Stimulated activated CD8-positive, alpha-beta memory T cell treated with anti-CD3 and anti-CD28 coated beads, Interleukin-12 subunit alpha, Interleukin-12 subunit beta, amount 100 ng/mL, for 24 hours (primary cell): ENCODE measurements around the gene PRMT7.
"Not testable (repeated sequence)": the region's sequence is repeated elsewhere in the genome, so short reads cannot be mapped to it uniquely, and the experiment has no call there.

Experiments
- DNase-seq: peaks from one replicate; pipeline ENCODE4 v3.0.0-alpha.2; 2020; ENCODE audit errors: extremely low read depth

PRMT7 gene

GRCh38 chr16:68283801-68284598 lies 26.8 kb upstream of the PRMT7 start:
- DNase-seq = no peak

- DNase-seq = no peak
Measured at GRCh38 chr16:68284847-68285246, 26.0 kb upstream of the PRMT7 start.

DNA sequence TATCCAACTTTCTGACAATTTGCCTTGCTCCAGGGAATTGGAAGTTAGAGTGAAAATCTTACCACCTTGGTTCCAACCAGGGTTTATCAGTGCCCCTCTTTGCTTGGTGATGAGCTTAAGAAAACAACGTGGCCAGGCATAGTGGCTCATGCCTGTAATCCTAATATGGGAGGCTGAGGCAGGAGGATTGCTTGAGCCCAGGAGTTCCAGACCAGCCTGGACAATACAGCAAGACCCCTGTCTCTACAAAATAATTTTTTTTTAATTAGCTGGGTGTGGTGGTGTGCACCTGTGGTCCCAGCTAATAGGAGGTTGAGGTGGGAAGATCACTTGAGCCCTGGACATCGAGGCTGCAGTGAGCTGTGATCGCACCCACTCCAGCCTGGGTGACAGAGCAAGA lies 25.1 kb upstream of the PRMT7 start:
- DNase-seq = no peak

- no peak for DNase-seq
Measured at GRCh38 chr16:68286153-68287074, 24.4 kb upstream of the PRMT7 start.

GRCh38 chr16:68287276-68288251 lies 23.3 kb upstream of the PRMT7 start:
- no peak for DNase-seq

GRCh38 chr16:68288252-68288650 lies 22.6 kb upstream of the PRMT7 start:
- DNase-seq = no peak

GRCh38 chr16:68288796-68289195 lies 22.0 kb upstream of the PRMT7 start:
- not testable (repeated sequence) for DNase-seq

DNA sequence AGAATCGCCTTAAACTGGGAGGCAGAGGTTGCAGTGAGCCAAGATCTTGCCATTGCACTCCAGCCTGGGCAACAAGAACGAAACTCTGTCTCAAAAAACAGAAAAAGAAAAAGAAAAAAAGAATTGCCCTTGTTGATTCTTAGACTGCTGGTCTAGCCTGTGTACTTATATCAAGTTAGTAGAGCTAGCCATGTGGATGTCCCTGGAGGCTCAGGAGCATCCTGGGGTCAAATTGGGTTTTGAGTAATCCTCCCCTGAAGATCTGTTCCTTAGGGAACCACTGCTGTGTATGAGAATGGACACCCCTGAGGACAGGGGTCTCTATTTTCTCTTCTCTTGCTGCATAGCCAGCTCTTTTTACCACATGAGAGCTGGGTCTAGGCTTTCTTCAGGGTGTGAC lies 21.6 kb upstream of the PRMT7 start:
- DNase-seq = no peak

DNA sequence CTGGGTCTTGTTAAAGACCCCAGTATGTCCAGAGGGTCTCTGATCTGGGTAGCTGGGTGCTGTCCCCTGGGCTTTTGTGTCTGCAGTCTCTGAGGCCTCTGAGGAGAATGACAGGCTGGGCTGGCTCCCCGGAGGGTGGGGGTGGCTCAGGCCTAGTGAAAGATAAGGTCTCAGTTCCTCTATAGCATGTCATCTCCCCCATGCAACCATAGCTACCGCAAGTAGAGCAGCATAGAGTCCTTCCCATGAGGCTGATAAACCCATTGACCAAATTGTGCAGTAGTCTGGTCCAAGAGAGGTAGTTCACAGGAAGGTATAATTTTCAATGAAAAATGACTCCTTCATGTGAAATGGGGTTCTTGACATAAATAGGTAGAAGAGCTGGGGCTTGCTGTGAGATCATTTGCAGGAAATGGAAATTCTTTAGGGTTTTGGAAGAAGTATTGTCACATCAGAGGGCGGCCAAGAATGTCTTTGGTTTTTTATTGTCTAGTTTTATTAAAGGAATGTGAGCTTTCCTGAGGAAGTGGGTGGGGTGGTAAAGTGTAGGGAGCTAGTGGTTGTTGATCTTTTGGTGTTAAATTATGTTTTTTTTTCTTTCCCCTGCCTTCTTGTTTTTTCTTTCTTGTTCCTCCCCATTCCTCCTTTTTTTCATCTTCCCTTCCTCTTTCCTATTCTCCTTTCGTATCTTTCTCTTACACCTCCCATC lies 21.0 kb upstream of the PRMT7 start:
- peak; percentile 38 for DNase-seq

DNA sequence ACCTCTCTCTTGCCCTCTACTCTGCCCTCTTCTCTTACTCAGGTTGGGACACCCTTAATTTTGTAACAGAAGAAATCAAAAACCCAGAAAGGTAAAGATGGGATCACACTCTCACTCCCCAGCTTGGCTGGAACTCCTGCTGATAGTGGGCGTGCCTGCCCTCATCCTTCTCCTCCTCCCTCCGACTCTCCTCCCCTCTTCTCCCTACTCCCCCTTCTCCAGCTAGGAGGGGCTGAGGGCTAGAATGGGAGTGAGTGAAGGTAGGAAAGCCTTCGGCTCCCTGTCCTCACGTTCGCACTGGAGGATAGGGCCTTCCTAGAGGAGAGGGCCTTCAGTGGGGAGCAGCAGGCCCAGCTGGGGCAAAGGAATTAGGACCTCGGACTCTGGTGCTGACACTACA lies 20.4 kb upstream of the PRMT7 start:
- no peak for DNase-seq

- no peak for DNase-seq
Measured at GRCh38 chr16:68291227-68291626, 19.6 kb upstream of the PRMT7 start.

GRCh38 chr16:68292425-68292824 lies 18.4 kb upstream of the PRMT7 start:
- no peak for DNase-seq

DNA sequence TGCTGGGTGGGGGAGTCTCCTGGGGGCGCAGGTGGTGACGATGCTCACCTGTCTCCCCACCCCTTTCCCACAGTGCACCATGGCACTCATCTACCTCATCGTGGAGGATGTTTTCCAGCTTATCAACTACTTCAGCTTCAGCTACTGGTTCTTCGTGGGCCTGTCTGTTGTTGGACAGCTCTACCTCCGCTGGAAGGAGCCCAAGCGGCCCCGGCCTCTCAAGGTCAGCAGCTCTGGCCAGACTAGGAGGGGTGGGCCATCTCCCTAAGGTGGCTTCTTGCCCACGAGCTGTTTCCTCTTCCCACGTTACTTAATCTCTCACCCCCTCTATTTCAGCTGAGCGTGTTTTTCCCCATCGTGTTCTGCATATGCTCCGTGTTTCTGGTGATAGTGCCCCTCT lies 14.5 kb upstream of the PRMT7 start:
- no peak for DNase-seq

GRCh38 chr16:68296693-68297092 lies 14.1 kb upstream of the PRMT7 start:
- DNase-seq = no peak

- no peak for DNase-seq
Measured at GRCh38 chr16:68297908-68298307, 12.9 kb upstream of the PRMT7 start.

- no peak for DNase-seq
Measured at GRCh38 chr16:68298312-68298711, 12.5 kb upstream of the PRMT7 start.

- no peak for DNase-seq
Measured at GRCh38 chr16:68298907-68299561, 11.8 kb upstream of the PRMT7 start.

DNA sequence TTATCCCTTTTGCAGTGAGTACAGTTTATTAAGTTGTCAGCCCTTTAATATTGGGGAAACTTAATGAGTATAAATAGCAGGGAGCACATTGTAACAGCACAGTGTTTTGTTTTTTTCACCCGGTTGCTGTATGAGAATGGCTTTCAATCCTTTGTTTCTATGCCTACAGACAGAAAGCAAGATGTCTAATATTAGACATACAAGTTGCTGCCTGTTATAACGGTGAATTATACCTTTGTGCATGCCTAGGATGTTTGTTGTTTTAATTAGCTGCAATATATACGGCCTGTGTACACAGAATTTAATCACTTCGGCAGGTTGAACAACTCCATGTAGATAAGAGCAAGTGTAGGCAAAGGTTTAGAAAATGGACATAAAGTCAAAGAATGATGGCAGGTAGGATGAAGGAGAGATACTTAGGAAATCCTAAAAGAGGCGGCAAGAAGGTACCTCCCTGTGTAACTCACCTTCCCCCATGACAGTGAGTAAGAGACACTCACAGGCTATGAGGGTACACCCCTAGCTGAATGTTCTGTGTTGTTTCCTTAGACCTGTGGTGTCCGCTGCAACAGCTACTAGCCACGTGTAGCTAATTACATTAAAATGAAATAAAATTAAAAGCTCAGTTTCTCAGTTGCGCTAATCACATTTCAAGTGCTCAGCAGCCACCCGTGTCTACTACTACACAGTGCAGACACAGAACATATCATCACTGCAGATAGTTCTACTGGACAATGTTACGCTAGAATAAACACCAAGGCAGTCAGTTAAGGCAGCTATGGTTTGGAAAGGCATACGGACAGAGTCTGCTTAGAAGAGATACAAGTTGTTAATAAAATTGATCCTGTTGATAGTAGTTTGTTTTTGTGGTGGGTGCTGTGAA lies 11.0 kb upstream of the PRMT7 start:
- DNase-seq = no peak

GRCh38 chr16:68300734-68301459 lies 9.9 kb upstream of the PRMT7 start:
- DNase-seq = no peak
